GM12878 (cell line): ENCODE results near the gene TAF6. TPM values are rescaled to one million over a fixed set of nuclear protein-coding genes. Genes with fewer than 3 reads are reported as not detected.

Source experiments
- BCL3 ChIP-seq: IDR thresholded peaks from 2 replicates; pipeline ENCODE4 v1.6.1; 2011; ENCODE audit warnings: borderline replicate concordance, low read depth, mild to moderate bottlenecking, moderate library complexity, low read length; ENCODE audit not compliant: insufficient read depth, poor library complexity, severe bottlenecking
- BCLAF1 ChIP-seq: fragments of 450-650 bp; IDR thresholded peaks from 2 replicates; pipeline ENCODE4 v1.6.1; 2017; ENCODE audit warnings: antibody characterized with exemption, mild to moderate bottlenecking, moderate library complexity
- CBX3 ChIP-seq: fragments of 200-600 bp; sonication (generic); IDR thresholded peaks from 2 replicates; pipeline ENCODE4 v1.6.1; 2016; ENCODE audit warnings: low read depth, borderline replicate concordance
- CREB1 ChIP-seq: IDR thresholded peaks from 2 replicates; pipeline ENCODE4 v1.6.1; 2012; ENCODE audit warnings: low read depth, mild to moderate bottlenecking, inconsistent platforms
- ELK1 ChIP-seq: IDR thresholded peaks from 2 replicates; pipeline ENCODE4 v1.6.1; 2012; ENCODE audit warnings: low read depth, low read length, improper control_type of control experiment
- GATAD2B ChIP-seq: fragments of 450-650 bp; conservative IDR thresholded peaks from 2 replicates; pipeline ENCODE4 v1.6.1; 2017; ENCODE audit warnings: low read depth, mild to moderate bottlenecking, moderate library complexity
- IKZF1 ChIP-seq: fragments of 450-650 bp; conservative IDR thresholded peaks from 2 replicates; pipeline ENCODE4 v1.6.1; 2017; ENCODE audit warnings: antibody characterized with exemption, mild to moderate bottlenecking
- IKZF2 ChIP-seq, 2 experiments: fragments of 450-650 bp; IDR thresholded peaks; 2 replicates each; pipeline ENCODE4 v1.6.1; 2017; ENCODE audit warnings: mild to moderate bottlenecking in 2 of 2, moderate library complexity in 2 of 2
- IRF4 ChIP-seq: IDR thresholded peaks from 2 replicates; pipeline ENCODE4 v1.6.1; 2011; ENCODE audit warnings: low read depth, low read length
- NR2F1 ChIP-seq: fragments of 450-650 bp; conservative IDR thresholded peaks from 2 replicates; pipeline ENCODE4 v1.6.1; 2017; ENCODE audit warnings: mild to moderate bottlenecking
- PAX5 ChIP-seq: IDR thresholded peaks from 2 replicates; pipeline ENCODE4 v1.6.1; 2011; ENCODE audit warnings: low read depth, low read length, borderline replicate concordance
- RELB ChIP-seq: fragments of 450-650 bp; IDR thresholded peaks from 2 replicates; pipeline ENCODE4 v1.6.1; 2017; ENCODE audit warnings: low read depth, mild to moderate bottlenecking, moderate library complexity
- REST ChIP-seq: IDR thresholded peaks from 2 replicates; pipeline ENCODE4 v1.6.1; 2012; ENCODE audit warnings: mild to moderate bottlenecking, low read depth, low read length
- SMAD5 ChIP-seq: IDR thresholded peaks from 2 replicates; pipeline ENCODE4 v1.6.1; 2016; ENCODE audit warnings: antibody characterized with exemption, low read depth
- SMC3 ChIP-seq: IDR thresholded peaks from 2 replicates; pipeline ENCODE4 v1.6.1; 2011; ENCODE audit warnings: low read length, improper control_type of control experiment, borderline replicate concordance
- TAF1 ChIP-seq: IDR thresholded peaks from 2 replicates; pipeline ENCODE4 v1.6.1; 2011; ENCODE audit warnings: mild to moderate bottlenecking, low read depth, low read length, borderline replicate concordance
- ZBED1 ChIP-seq: IDR thresholded peaks from 2 replicates; pipeline ENCODE4 v1.6.1; 2016; ENCODE audit warnings: borderline replicate concordance
- polyA plus RNA-seq, 11 experiments: library from polyadenylated mRNA; depleted of rRNA in 4 of 11; unstranded in 6 of 11; stranded (reverse) in 5 of 11; fragments of >200 nt; fragmentation: Nextera tagmentation in 4 of 11; fragmentation: Illumina TruSeq in 1 of 11; extraction: Ambion mirVana in 4 of 11; extraction: Trizol in 1 of 11; gene quantifications; 1 replicate in 1 of 11; 2 replicates in 10 of 11; pipeline versions ENCODE4 v1.2.1 to v1.2.3, GENCODE V29; 2011 to 2016; ENCODE audit warnings: inconsistent platforms in 2 of 11, missing spikeins in 2 of 11, low read depth in 1 of 11
- total RNA-seq, 4 experiments: library from RNA; depleted of rRNA in 3 of 4; stranded (reverse); fragments of >200 nt in 3 of 4; fragmentation: Illumina TruSeq in 1 of 4; extraction: Trizol in 1 of 4; gene quantifications; 2 replicates each; pipeline versions ENCODE4 v1.2.1 to v1.2.3, GENCODE V29; 2013 to 2021

Gene TAF6
- total and polyA plus RNA-seq, 10 of the 15 experiments (the other 5 are each of a cell fraction or from before 2014, with no cell fraction given) = 0.27 to 42.6 (median 17.0) TPM

GRCh38 chr7:100158229-100159098 is 39.3 kb upstream of the TAF6 start, which contains the start of gene TRAPPC14 (continued):
- TF ChIP-seq REST (no peak), BCLAF1 (0 out of 2 replicates have a peak, but pooled peaks have one; percentile 24), GATAD2B (peak; percentile 95), NR2F1 (peak; percentile 54; the same call in 1 of the 2 replicates), ELK1 (peak; percentile 34), IKZF1 (peak; percentile 74), PAX5 (peak; percentile 46; the same call in 1 of the 2 replicates), IKZF2 (IDR thresholded peaks at IDR 0.05) (peak in 1 of 2 experiments; percentile 17; a peak in 1 of 4 replicates), TAF1 (peak; percentile 66; the same call in 1 of the 2 replicates), CBX3 (no peak), BCL3 (peak; percentile 47), IRF4 (no peak), CREB1 (peak; percentile 32; the same call in 1 of the 2 replicates), RELB (peak; percentile 38; the same call in 1 of the 2 replicates), SMAD5 (peak; percentile 31; the same call in 1 of the 2 replicates), SMC3 (no peak), ZBED1 (no peak)
